ELR (cell line): ENCODE measurements around the gene SMYD3.
"Not testable (repeated sequence)": the region's sequence is repeated elsewhere in the genome, so short reads cannot be mapped to it uniquely, and the experiment has no call there.

ENCODE experiments used
- DNase-seq: peaks from one replicate; pipeline ENCODE4 v3.0.0-alpha.2; 2015; ENCODE audit warnings: low read depth

Gene SMYD3

DNA sequence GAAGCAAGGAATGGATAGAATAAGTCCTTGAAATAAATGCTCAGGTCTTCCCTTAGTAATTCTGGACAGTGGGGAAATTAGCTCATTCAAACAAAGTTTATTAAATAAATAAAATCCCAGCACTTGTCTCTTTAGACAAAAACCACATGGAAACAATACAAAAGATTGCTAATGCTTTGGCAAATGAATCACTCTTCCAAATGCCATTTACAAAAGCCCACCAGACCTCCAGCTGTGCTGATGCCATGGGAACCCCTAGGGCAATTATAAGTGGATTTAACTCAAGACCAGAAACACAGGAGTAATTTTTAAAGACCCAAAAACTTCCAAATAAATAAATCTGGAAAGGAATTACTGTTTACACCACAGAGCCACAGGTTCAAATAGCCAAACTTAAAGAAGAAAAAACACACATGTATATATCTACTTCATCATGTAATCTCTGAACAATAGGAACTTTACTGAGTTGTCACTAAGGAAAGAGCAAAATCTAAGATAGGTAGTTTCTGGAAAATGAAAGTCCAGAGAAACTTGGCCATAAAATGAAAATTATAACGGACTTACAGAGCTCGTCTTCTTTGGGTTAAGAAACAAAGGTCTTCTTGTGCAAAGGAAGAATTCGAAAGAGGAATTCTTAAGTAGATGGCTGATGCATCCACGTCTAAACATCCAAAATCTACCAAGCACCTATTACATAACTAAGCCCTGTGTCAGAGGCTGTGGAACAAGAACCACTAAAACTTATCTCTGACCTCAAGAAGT, 399.4 kb downstream of the SMYD3 start:
- DNase-seq: peak; percentile 70

DNA sequence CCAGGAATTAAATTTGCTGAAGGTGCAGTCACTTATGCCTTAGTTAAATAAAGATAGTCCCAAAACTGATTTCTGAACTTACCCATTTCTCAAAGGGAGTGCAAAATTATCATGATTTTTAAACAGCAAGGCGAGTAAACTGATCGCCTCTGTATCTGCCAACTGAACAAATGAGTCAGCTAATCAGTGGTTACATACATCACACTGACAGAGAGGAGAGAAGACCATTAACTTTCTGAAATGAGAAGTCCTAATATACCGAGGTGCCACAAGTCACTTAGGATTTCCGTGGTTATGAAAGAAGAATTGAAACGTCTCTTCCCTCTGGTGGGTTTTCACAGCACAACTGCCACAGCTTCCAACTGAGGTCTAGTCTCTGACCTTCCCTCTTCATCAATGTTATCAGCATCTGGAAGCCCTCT, 400.7 kb downstream of the SMYD3 start:
- peak; percentile 8 for DNase-seq

DNA sequence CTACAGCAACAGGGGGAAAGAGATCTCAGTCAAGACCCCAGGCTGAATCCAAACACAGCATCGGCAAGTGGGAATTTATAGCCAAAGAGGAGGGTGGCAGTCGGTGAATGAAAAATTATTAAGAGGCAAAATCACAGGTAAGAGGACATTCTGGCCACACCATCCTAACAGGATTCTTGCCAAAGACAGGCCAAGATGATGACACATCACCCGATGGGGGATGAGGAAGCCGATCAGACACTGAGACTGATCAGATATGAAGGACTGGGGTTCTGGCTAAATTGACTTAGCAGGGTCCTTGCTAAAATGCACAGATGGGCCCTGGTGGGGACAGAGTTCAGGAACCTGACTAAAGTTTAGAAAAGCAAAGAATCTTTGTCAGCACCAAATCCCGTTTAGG, 402.2 kb downstream of the SMYD3 start:
- DNase-seq: peak; percentile 33

DNA sequence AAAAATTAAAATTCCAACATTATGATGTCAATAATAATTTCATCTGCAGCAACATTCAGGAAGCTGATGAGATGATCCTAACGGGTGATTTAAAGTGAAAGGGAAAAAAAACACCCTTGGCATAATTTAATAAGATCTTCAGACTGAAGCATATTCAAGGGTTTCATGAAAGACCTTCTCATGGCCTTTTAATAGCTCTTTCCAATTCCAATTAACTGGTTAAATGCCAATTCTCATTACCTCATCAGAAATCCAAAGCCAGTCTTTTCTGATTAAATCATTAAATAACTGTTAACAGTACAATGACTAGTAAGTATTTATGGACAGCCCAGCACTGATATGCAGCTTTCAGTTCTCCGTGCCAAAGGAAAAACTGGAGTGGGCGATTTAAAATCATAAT, 407.5 kb downstream of the SMYD3 start:
- no peak for DNase-seq

DNA sequence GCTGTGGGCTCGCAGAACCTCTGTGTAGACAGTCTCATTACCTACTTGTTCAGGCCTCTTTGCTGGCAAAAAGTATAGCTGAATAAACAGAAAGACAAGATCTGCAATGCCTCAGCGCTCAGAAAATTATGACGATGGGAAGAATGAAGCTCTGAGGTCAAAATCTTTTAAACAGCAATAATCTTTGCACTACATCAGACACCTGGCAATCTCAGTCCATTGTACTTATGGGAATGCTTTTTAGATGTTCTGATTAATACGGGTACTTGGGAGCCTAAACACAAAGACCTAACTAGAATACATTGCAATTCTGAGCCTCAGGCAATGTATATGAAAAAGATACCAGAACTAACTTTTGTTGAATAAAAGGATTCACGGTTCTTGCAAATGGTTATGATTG, 410.7 kb downstream of the SMYD3 start:
- DNase-seq: no peak

DNA sequence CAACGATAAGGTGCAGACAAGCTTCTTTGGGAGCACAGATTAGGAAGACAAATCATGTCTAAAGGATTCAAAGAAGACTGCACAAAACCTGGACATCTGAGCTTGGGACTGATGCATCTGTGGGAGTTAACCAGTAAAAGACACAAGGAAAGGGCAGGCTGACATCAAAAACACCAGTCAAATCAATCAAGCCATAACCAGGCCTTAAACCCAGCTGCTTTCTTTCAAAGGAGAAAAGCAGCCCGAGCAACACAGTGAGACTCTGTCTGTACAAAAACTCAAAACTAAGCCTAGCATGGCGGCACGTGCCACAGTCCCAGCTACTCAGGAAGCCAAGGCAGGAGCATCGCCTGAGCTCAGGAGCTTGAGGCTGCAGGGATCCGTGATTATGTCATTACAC, 411.6 kb downstream of the SMYD3 start:
- DNase-seq: no peak

DNA sequence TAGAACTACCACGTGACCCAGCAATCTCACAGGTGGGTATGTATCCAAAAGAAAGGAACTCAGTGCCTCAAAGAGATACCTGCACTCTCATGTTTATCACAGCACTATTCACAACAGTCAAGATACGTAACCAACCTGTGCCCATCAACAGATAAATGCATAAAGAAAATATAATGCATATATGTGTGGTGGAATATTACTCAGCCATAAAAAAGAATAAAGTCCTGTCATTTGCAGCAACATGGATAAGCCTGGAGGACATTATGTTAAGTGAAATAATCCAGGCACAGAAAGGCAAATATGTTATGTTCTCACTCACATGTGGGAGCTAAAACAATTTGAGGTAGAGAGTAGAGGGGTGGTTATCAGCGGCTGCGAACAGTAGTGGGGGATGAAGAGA, 413.8 kb downstream of the SMYD3 start:
- DNase-seq: no peak

DNA sequence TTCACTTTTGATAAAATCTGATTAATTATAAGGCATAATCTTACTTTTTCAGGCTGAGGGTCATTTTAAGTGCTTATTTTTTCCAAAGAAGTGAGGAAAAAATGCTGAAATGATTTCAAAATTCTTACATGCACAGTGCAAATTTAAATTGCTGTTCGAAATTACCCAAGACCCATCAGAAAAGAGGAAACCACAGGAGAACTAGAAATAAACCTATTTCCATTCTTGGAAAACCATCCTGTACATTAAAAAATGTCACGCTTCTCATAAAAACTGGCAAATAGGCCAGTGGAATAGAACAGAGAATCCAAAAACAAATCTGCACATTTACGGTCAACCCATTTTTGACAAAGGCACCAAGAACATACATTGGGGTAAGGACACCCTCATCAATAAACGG, 414.9 kb downstream of the SMYD3 start:
- no peak for DNase-seq

DNA sequence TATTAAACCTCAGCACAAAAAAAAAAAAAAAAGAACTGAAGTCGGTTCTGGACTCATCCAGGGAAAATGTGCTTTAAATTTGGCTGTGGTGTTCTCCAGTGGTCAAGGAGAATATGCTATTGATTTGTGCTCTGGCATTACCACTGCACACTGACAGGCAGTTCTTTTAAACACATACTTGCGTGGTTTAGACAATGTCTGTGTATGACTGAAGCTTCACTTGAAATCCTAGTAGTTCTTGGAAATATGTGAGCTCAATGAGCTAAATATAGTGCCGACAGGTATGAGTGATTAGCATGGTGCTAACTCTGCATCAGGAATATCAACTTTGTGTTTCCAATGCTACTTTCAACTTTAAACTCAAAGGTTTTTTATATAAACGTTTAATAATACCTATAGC, 415.6 kb downstream of the SMYD3 start:
- no peak for DNase-seq

DNA sequence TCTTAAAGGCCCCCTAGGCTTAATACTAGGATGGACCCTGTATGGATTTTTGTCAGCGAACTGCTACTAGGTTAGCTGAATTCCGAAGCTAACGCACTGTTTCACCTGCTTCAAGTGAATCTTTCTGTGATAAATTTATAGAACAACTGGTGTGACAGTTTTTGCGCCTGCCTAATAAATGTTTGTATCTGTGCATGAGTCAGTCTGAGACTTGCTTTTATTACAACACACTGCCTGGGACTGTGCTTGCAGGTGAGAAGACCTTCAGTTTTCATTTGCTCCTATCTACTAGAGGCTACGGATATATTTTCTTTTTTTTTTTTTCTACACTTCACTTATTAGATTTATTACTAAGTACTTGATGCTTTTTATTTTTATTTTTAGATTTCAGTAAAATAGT, 420.9 kb downstream of the SMYD3 start:
- no peak for DNase-seq

DNA sequence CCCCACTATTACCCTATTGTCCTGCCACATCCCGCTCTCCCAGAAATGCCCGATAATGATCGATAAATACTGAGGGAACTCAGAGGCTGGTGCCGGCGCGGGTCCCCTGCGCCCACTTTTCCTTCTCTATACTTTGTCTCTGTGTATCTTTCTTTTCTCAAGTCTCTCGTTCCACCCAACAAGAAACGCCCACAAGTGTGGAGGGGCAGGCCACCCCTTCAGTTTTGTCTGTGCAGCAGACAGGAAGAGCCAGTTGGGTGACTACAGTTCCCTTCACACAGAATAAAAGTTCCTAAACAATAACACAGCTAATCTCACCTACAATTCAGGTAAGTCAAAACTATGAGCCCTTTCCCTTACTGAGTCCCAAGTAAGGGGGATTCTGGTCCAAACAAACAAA, 423.7 kb downstream of the SMYD3 start:
- DNase-seq: no peak

DNA sequence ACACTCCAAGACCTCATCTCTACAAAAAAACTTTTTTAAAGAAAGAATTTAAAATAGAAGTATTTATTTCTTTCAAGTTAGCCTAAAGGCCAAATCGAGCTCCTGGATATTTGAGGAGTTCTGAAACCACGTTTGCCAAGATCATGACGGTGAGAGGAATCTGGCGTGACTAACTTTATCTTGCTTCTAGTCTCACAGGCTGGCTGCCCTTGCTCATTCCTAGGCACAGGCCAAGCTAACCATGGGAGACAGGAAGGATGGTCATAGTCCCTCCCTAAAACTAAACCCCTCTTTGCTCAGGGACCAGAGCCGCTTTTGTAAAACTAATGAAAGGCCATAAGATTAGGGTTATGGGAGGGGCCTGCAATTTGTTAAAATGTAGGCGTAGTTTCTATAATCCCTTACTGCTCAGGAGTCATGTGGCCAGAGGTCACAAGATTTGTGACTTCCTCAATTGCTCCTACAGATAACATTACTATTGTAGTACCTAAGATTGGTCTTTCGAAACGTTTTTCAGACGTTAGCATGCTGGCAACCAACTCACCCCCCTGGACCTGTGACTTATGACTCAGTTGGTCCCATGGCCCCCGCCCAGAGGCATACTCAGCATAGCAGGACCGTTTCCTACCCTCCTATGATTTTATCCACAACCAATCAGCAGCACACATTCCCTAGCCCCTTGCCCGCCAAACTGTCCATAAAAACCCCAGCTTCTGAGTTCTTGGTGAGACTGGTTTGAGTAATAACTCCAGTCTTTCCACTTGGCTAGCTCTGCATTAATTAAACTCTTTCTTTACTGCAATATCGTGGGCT, 425.0 kb downstream of the SMYD3 start:
- no peak for DNase-seq

DNA sequence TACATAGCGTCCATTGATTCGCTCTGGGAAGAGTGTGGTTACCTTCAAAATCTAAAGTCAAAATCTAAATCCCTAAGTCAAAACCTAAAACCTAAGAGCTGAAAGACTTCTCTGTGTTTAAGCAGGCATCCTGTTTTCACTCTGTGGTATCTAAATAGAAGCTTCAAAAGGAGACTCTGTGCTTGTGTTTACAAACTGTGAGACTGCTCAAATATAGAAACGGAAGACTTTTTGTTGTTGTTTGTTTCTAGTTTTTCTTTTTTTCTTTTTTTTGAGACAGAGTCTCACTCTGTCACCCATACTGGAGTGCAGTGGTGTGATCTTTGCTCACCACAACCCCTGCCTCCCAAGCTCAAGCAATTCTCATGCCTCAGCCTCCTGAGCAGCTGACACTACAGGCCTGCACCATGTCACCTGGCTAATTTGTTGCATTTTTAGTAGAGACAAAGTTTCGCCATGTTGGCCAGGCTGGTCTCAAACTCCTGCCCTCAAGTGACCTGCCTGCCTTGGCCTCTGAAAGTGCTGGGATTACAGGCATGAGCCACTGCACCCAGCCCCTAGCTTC, 425.9 kb downstream of the SMYD3 start:
- DNase-seq: no peak

DNA sequence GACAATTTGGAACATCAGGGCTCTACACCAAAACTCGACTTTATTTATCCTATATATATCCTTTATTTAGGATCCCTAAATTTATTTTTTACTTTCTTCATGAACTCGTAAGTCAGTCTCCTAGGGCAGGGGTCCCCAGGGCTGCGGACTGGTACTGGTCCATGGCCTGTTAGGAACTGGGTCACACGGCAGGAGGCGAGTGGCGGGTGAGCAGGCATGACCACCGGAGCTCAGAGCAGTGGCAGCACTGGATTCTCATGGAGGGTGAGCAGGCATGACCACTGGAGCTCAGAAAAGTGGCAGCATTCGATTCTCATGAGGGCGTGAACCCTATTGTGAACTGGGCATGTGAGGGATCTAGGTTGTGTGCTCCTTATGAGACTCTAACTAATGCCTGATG, 427.0 kb downstream of the SMYD3 start:
- no peak for DNase-seq

DNA sequence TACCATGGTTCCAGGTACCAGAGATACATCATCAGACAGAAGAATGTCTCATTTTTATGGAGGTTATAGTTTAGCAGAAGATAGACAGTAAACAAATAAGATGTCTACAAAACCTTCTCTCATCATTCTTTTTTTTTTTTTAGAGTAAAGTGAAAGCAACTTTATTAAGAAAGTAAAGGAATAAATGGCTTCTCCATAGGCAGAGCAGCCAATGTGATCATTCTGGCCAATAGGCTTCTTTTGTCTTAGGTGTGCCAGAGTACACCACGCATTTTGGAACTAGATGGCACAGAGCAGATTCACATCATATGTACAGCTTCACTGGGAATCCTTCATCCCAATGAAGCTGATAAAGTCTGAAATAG, 428.2 kb downstream of the SMYD3 start:
- DNase-seq: no peak

DNA sequence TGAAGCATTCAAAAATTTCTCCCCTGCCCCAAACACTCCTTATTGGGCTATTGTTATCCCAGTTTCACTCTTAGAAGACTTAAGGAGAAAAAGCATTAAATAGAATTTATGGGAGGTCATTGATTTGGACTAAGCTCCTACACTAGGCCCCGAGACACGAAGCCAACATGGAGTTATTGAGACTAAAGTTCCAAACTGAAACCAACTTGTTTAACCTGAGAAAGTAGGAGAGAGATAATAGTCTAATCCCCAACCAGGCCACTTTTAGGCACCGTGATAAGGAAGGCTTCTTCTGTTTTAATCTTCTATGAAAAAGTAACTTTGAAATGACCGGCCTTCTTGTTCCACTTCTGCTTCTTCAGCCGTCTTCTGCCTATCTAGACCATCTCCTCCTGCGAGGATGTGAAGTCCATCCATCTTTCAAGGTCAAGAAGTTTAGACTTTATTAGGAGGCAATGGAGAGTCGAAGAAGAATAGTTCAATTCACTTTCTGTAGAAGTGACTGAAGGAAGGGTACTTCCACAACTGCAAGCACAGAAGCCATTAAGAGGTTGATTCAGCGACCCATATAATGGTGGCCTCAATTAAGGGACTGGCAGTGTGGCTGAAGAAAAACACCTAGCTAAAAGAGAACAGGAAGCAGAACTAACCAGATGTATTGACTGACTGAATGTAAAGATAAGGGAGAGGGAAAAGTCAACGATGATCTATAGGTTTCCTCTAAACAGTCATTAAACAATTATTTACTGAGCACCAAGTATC, 428.8 kb downstream of the SMYD3 start:
- DNase-seq: no peak

DNA sequence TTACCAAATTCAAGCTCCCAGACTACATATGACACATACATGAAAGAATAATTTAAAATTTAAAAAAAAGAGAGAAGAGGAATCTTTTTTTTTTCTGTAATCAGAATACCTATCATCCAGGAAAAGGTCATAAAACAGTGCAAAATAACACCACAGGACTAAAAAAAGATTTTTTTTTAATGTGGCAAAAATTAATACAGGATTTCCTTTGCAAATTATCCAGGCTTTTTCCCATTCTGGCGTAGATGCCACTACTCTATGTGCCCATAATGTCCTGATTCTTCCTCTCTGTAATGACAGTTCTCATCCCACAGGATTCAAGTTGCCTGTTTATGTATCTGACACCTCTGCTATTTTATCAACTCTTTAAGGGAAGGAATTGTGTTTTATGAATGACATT, 429.6 kb downstream of the SMYD3 start:
- no peak for DNase-seq

DNA sequence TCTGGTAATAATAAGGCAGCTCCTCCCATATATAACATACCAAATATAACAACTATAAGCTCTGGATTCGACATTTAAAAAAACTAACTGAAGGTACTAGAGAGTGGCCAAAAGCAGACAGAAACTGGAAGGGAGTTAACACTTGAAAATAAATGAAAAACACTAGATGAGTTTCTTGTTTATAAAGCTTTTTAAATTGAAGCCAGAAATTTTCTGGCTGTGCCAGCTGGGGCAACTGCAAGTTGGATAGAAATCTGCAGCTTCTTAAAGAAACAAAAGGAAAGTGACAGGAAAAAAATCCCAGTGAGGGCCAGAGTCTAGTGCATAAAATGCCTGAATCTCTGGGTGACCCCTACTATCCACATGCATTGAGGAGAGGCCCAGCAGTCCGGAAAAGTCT, 432.7 kb downstream of the SMYD3 start:
- no peak for DNase-seq

DNA sequence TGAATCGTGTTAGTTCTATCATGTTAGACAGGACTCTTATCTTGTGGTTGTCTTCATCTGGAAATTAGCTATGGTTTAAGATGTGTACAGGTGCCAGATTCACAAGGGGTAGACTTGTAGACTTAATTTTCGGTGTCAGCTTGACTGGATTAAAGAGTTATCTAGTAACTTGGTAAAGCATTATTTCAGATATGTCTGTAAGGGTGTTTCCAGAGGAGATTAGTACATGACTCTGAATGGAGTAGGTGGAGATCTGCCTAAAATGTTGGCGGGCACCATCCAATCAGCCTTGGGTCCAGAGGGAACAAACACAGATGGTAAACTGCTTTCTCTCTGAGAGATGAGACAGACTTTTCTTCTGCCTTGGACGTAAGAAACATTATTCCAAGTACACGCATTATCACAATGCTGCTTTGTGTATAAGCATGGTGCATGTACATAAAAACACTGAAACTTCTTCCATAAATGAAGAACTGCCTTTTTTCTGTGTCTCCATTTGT, 434.6 kb downstream of the SMYD3 start:
- DNase-seq: no peak

DNA sequence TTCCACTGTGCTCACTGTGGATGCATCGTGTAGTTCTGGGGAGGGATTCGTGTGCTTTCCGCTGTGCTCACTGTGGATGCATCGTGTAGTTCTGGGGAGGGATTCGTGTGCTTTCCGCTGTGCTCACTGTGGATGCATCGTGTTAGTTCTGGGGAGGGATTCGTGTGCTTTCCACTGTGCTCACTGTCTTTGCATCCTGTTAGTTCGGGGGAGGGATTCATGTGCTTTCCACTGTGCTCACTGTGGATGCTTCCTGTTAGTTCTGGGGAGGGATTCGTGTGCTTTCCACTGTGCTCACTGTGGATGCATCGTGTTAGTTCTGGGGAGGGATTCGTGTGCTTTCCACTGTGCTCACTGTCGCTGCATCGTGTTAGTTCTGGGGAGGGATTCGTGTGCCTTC, 435.1 kb downstream of the SMYD3 start:
- not testable (repeated sequence) for DNase-seq

DNA sequence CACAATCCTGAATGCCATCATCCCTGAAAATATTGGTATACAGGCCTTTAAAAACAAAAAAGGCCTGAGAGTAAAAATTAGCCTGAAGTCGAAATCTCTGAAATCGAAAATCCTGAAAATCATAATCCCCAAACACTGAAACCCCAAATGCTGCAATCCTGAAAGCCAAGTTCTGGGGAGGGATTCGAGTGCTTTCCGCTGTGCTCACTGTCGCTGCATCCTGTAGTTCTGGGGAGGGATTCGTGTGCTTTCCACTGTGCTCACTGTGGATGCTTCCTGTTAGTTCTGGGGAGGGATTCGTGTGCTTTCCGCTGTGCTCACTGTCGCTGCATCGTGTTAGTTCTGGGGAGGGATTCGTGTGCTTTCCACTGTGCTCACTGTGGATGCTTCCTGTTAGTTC, 435.5 kb downstream of the SMYD3 start:
- not testable (repeated sequence) for DNase-seq

DNA sequence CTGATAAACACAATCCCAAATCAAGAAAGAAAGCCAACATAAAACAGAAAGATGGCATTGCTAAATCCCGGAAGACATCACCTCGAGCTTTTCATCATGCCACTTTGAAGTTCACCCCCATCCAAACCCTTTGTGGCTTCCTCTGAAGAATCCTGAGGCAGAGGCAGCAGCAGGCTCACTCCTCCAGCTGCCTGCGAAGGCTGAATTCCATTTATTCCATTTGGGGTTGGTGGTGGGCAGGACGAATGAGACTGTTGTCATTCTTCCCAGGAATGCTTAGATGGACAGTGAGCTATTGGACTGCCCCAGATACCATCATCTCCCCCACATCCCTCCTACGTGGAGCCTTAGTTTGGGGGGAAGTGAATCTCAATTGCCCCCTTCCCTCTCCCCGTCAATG, 437.5 kb downstream of the SMYD3 start:
- DNase-seq: no peak
